IgD-negative memory B cell (primary cell): ENCODE measurements around the gene PCBP2. TPM values are rescaled to one million over a fixed set of nuclear protein-coding genes. Genes with fewer than 3 reads are reported as not detected.
A peak's percentile ranks its signal among the peaks of the same experiment; 100 is the strongest.
"Not testable (repeated sequence)": the region's sequence is repeated elsewhere in the genome, so short reads cannot be mapped to it uniquely, and the experiment has no call there.

Experiments used
- H3K27ac Mint-ChIP-seq, 3 donors: one replicate each; pipeline ENCODE4 v1.8.0; 2020 to 2022; ENCODE audit warnings: mild to moderate bottlenecking in 3 of 3, mixed read lengths in 3 of 3, moderate library complexity in 1 of 3
- H3K27me3 Mint-ChIP-seq: one replicate; pipeline ENCODE4 v1.8.0; 2021; ENCODE audit warnings: mixed read lengths
- H3K36me3 Mint-ChIP-seq: one replicate; pipeline ENCODE4 v1.8.0; 2020; ENCODE audit warnings: mild to moderate bottlenecking, mixed read lengths
- H3K4me1 Mint-ChIP-seq, 3 donors: one replicate each; pipeline ENCODE4 v1.8.0; 2020 to 2022; ENCODE audit warnings: mixed read lengths in 3 of 3, mild to moderate bottlenecking in 1 of 3
- H3K4me3 Mint-ChIP-seq, 4 donors: one replicate each; pipeline ENCODE4 v1.8.0; 2020 to 2022; ENCODE audit warnings: mild to moderate bottlenecking in 4 of 4, mixed read lengths in 4 of 4, moderate library complexity in 3 of 4
- H3K9me3 Mint-ChIP-seq, 3 donors: one replicate each; pipeline ENCODE4 v1.8.0; 2020 to 2021; ENCODE audit warnings: mixed read lengths in 3 of 3, mild to moderate bottlenecking in 1 of 3
- polyA plus RNA-seq: library from polyadenylated mRNA; unstranded; fragments of 300-500 nt; fragmentation: Illumina TruSeq; gene quantifications from one replicate; pipeline ENCODE4 v1.2.3, GENCODE V29; 2021

The PCBP2 gene
- polyA plus RNA-seq, 1 donor from 2014 or later: 111 TPM

- Mint-ChIP-seq H3K4me3 (no peak overlapping the region), H3K27ac (no peak overlapping the region), H3K27me3 (no peaks in the 10 kb centered on the region), H3K36me3 (peaks cover 3% of the 10 kb centered on the region), H3K4me1 (peaks cover 4 to 5% (median 4%) of the 10 kb centered on the region in 3 donors), H3K9me3 (no peaks in the 10 kb centered on the region)
Measured at GRCh38 chr12:53425515-53426150, 26.3 kb upstream of the PCBP2 start.

GRCh38 chr12:53427905-53428594 lies 23.9 kb upstream of the PCBP2 start:
- Mint-ChIP-seq H3K9me3 (no peaks in the 10 kb centered on the region), H3K27ac (peak overlapping the region in 1 of 3 donors; percentile 1), H3K36me3 (peaks cover 3% of the 10 kb centered on the region), H3K27me3 (no peaks in the 10 kb centered on the region), H3K4me1 (no peaks in the 10 kb centered on the region), H3K4me3 (no peak overlapping the region)

- Mint-ChIP-seq H3K36me3 (peaks cover 3% of the 10 kb centered on the region), H3K27ac (no peak overlapping the region), H3K4me1 (no peaks in the 10 kb centered on the region), H3K9me3 (no peaks in the 10 kb centered on the region), H3K27me3 (no peaks in the 10 kb centered on the region), H3K4me3 (no peak overlapping the region)
Measured at GRCh38 chr12:53428741-53429140, 23.2 kb upstream of the PCBP2 start.

- Mint-ChIP-seq H3K9me3 (no peaks in the 10 kb centered on the region), H3K4me1 (no peaks in the 10 kb centered on the region), H3K27me3 (no peaks in the 10 kb centered on the region), H3K36me3 (peaks cover 3% of the 10 kb centered on the region), H3K4me3 (no peak overlapping the region), H3K27ac (no peak overlapping the region)
Measured at GRCh38 chr12:53430116-53430515, 21.8 kb upstream of the PCBP2 start.

- Mint-ChIP-seq H3K27ac (no peak overlapping the region), H3K27me3 (no peaks in the 10 kb centered on the region), H3K36me3 (peaks cover 1% of the 10 kb centered on the region), H3K4me1 (no peaks in the 10 kb centered on the region), H3K9me3 (no peaks in the 10 kb centered on the region), H3K4me3 (no peak overlapping the region)
Measured at GRCh38 chr12:53431187-53431586, 20.7 kb upstream of the PCBP2 start.

- H3K4me1 Mint-ChIP-seq, H3K36me3 Mint-ChIP-seq, H3K27ac Mint-ChIP-seq, H3K9me3 Mint-ChIP-seq, H3K4me3 Mint-ChIP-seq, H3K27me3 Mint-ChIP-seq: not testable (repeated sequence)
Measured at GRCh38 chr12:53435326-53435725, 16.6 kb upstream of the PCBP2 start.

- not testable (repeated sequence) for H3K27ac Mint-ChIP-seq, H3K27me3 Mint-ChIP-seq, H3K9me3 Mint-ChIP-seq, H3K36me3 Mint-ChIP-seq
- Mint-ChIP-seq H3K4me3 (peak overlapping the region in 1 of 4 donors; percentile 30), H3K4me1 (peaks cover 12 to 17% (median 17%) of the 10 kb centered on the region in 3 donors)
Measured at GRCh38 chr12:53439582-53439981, 12.3 kb upstream of the PCBP2 start.

- Mint-ChIP-seq H3K4me1 (peaks cover 15 to 25% (median 24%) of the 10 kb centered on the region in 3 donors), H3K27me3 (no peaks in the 10 kb centered on the region)
Measured at GRCh38 chr12:53441040-53441833, 10.7 kb upstream of the PCBP2 start, which contains the start of gene PRR13. Gene PRR13 (plus strand): TSS chr12:53441734. CDS start chr12:53442715, 981 bp downstream.

GRCh38 chr12:53443955-53444354 lies 7.9 kb upstream of the PCBP2 start:
- Mint-ChIP-seq H3K27ac (peak overlapping the region in 2 of 3 donors; percentile 53 to 61), H3K9me3 (no peaks in the 10 kb centered on the region), H3K27me3 (no peaks in the 10 kb centered on the region), H3K4me1 (peaks cover 19 to 28% (median 28%) of the 10 kb centered on the region in 3 donors), H3K36me3 (peaks cover 3% of the 10 kb centered on the region), H3K4me3 (peak overlapping the region; percentile 12 to 90 (median 65))

More at GRCh38 chr12:53441040-53441833, 10.7 kb upstream of the PCBP2 start, which contains the start of gene PRR13:
- Mint-ChIP-seq H3K9me3 (no peaks in the 10 kb centered on the region), H3K4me3 (peak within 1 kb of the TSS; percentile 90 to 100 (median 98)), H3K27ac (peak within 1 kb of the TSS; percentile 66 to 94 (median 93)), H3K36me3 (no peaks in the 10 kb centered on the region)

- H3K36me3 Mint-ChIP-seq, H3K9me3 Mint-ChIP-seq, H3K27me3 Mint-ChIP-seq: not testable (repeated sequence)
- peaks cover 19 to 28% (median 27%) of the 10 kb centered on the region in 3 donors for H3K4me1 Mint-ChIP-seq
- peak overlapping the region in 3 of 4 donors; percentile 51 to 90 (median 84) for H3K4me3 Mint-ChIP-seq
- peak overlapping the region in 1 of 3 donors; percentile 61 for H3K27ac Mint-ChIP-seq
Measured at GRCh38 chr12:53444593-53445325, 7.1 kb upstream of the PCBP2 start.

GRCh38 chr12:53450936-53451335 lies 966 bp upstream of the PCBP2 start:
- Mint-ChIP-seq H3K36me3 (peaks cover 9% of the 10 kb centered on the region), H3K27ac (no peak overlapping the region), H3K4me3 (no peak overlapping the region), H3K27me3 (no peaks in the 10 kb centered on the region), H3K9me3 (no peaks in the 10 kb centered on the region), H3K4me1 (peaks cover 23 to 34% (median 29%) of the 10 kb centered on the region in 3 donors)

GRCh38 chr12:53452159-53453077 lies 516 bp downstream of the PCBP2 start:
- peak overlapping the region; percentile 16 to 98 (median 95) for H3K27ac Mint-ChIP-seq
- peaks cover 9% of the 10 kb centered on the region for H3K36me3 Mint-ChIP-seq
- H3K9me3 Mint-ChIP-seq: no peaks in the 10 kb centered on the region
- H3K27me3 Mint-ChIP-seq: no peaks in the 10 kb centered on the region
- H3K4me3 Mint-ChIP-seq: peak overlapping the region; percentile 33 to 99 (median 98)
- peaks cover 22 to 30% (median 22%) of the 10 kb centered on the region in 3 donors for H3K4me1 Mint-ChIP-seq

- H3K27me3 Mint-ChIP-seq: no peaks in the 10 kb centered on the region
- H3K36me3 Mint-ChIP-seq: peaks cover 6% of the 10 kb centered on the region
- H3K4me3 Mint-ChIP-seq: peak overlapping the region; percentile 33 to 99 (median 98)
- H3K27ac Mint-ChIP-seq: peak overlapping the region; percentile 16 to 95 (median 92)
- no peaks in the 10 kb centered on the region for H3K9me3 Mint-ChIP-seq
- H3K4me1 Mint-ChIP-seq: peaks cover 19 to 28% (median 22%) of the 10 kb centered on the region in 3 donors
Measured at GRCh38 chr12:53453953-53454640, 2.2 kb downstream of the PCBP2 start.
